PFSK-1 (cell line): ENCODE results near the gene TIMM10.

Experiments used
- FOXP2 ChIP-seq: optimal IDR thresholded peaks from 2 replicates; pipeline ENCODE3; 2011; ENCODE audit warnings: borderline replicate concordance, control low read depth, inconsistent platforms; ENCODE audit not compliant: insufficient read depth; ENCODE audit errors: extremely low read length, extremely low read depth
- REST ChIP-seq, 2 experiments: IDR thresholded peaks; 2 replicates each; pipeline versions ENCODE4 v1.6.1 to v1.8.0; 2011 to 2012; ENCODE audit warnings: low read depth in 2 of 2, low read length in 2 of 2, control low read depth in 1 of 2, inconsistent platforms in 1 of 2, mild to moderate bottlenecking in 1 of 2, moderate library complexity in 1 of 2; ENCODE audit not compliant: insufficient read depth in 1 of 2
- SIN3A ChIP-seq: IDR thresholded peaks from 2 replicates; pipeline ENCODE4 v1.6.1; 2012; ENCODE audit warnings: mild to moderate bottlenecking, low read length, moderate library complexity, borderline replicate concordance; ENCODE audit not compliant: insufficient read depth
- TAF1 ChIP-seq: IDR thresholded peaks from 2 replicates; pipeline ENCODE4 v1.6.1; 2012; ENCODE audit warnings: low read length, control low read depth, borderline replicate concordance; ENCODE audit not compliant: insufficient read depth

GRCh38 chr11:57479021-57479663, 51.4 kb downstream of the TIMM10 start:
- TF ChIP-seq FOXP2 (no peak), TAF1 (no peak), REST (IDR thresholded peaks at IDR 0.05; ENCODE audit: insufficient read depth in 1 of 2, low read depth in 2 of 2, low read length in 2 of 2) (no peak), SIN3A (no peak)
